K562 (cell line): ENCODE measurements around the gene YBX1. TPM values are rescaled to one million over a fixed set of nuclear protein-coding genes. Genes with fewer than 3 reads are reported as not detected.

Experiments used
- AFF1 ChIP-seq, 2 experiments: fragments of 450-650 bp; IDR thresholded peaks; 2 replicates each; pipeline ENCODE4 v1.6.1; 2018; ENCODE audit warnings: mild to moderate bottlenecking in 2 of 2, low read depth in 1 of 2; ENCODE audit not compliant: partially characterized antibody in 2 of 2
- CREB3L1 ChIP-seq: fragments of 450-650 bp; IDR thresholded peaks from 2 replicates; pipeline ENCODE4 v1.6.1; 2014; ENCODE audit warnings: low read depth, mild to moderate bottlenecking, moderate library complexity, borderline replicate concordance
- DMBX1 ChIP-seq: fragments of 250-450 bp; sonication (Bioruptor Pico); IDR thresholded peaks from 2 replicates; pipeline ENCODE4 v1.8.0; 2022; ENCODE audit warnings: inconsistent platforms, mild to moderate bottlenecking, moderate library complexity, borderline replicate concordance
- DNMT1 ChIP-seq: fragments of 450-650 bp; IDR thresholded peaks from 2 replicates; pipeline ENCODE4 v1.6.1; 2016; ENCODE audit warnings: antibody characterized with exemption, mild to moderate bottlenecking
- E2F4 ChIP-seq: sonication (generic); formaldehyde crosslinking; IDR thresholded peaks from 2 replicates; pipeline ENCODE4 v1.8.0; 2022; ENCODE audit warnings: mild to moderate bottlenecking, low read depth, missing genetic modification reagents
- ELF2 ChIP-seq: fragments of 250-450 bp; sonication (Bioruptor Pico); IDR thresholded peaks from 2 replicates; pipeline ENCODE4 v1.5.0; 2021; ENCODE audit warnings: mild to moderate bottlenecking
- ETS1 ChIP-seq: conservative IDR thresholded peaks from 2 replicates; pipeline ENCODE4 v1.6.1; 2011; ENCODE audit warnings: low read depth, mild to moderate bottlenecking, low read length; ENCODE audit not compliant: control insufficient read depth
- HMG20B ChIP-seq: fragments of 250-450 bp; sonication (Bioruptor Pico); IDR thresholded peaks from 2 replicates; pipeline ENCODE4 v1.5.0; 2021; ENCODE audit warnings: mild to moderate bottlenecking
- MAZ ChIP-seq, 2 experiments: fragments of 450-650 bp in 1 of 2; sonication (generic) in 1 of 2; formaldehyde crosslinking; IDR thresholded peaks in 1 of 2; conservative IDR thresholded peaks in 1 of 2; 2 replicates each; pipeline versions ENCODE4 v1.4.0 to v1.5.0; 2020; ENCODE audit warnings: mild to moderate bottlenecking in 1 of 2, missing genetic modification reagents in 1 of 2
- NFRKB ChIP-seq: fragments of 450-650 bp; IDR thresholded peaks from 2 replicates; pipeline ENCODE4 v1.6.1; 2016; ENCODE audit warnings: low read depth
- PHB ChIP-seq: fragments of 250-450 bp; sonication (Bioruptor Pico); IDR thresholded peaks from 2 replicates; pipeline ENCODE4 v1.5.0; 2021
- PHF20 ChIP-seq: fragments of 450-650 bp; IDR thresholded peaks from 2 replicates; pipeline ENCODE4 v1.6.1; 2018; ENCODE audit not compliant: partially characterized antibody
- RBFOX2 ChIP-seq: fragments of 200-400 bp; formaldehyde crosslinking; IDR thresholded peaks from 2 replicates; pipeline ENCODE4 v1.6.1; 2017; ENCODE audit warnings: low read depth, mild to moderate bottlenecking, low read length, moderate library complexity
- SAP30 ChIP-seq: fragments of 200-600 bp; sonication (generic); IDR thresholded peaks from 2 replicates; pipeline ENCODE4 v1.6.1; 2012; ENCODE audit warnings: borderline replicate concordance, low read depth, mild to moderate bottlenecking, moderate library complexity, low read length, control low read depth, inconsistent platforms; ENCODE audit not compliant: insufficient read depth, poor library complexity, severe bottlenecking
- STAT5A ChIP-seq: IDR thresholded peaks from 2 replicates; pipeline ENCODE4 v1.6.1; 2012; ENCODE audit warnings: low read length, inconsistent platforms, borderline replicate concordance
- U2AF1 ChIP-seq: fragments of 200-400 bp; formaldehyde crosslinking; optimal IDR thresholded peaks from 2 replicates; pipeline ENCODE3; 2017; ENCODE audit warnings: mild to moderate bottlenecking, low read depth, low read length, moderate library complexity
- ZNF449 ChIP-seq: fragments of 250-450 bp; sonication (Bioruptor Pico); IDR thresholded peaks from 2 replicates; pipeline ENCODE4 v1.8.0; 2022; ENCODE audit warnings: moderate library complexity, mild to moderate bottlenecking, inconsistent platforms
- polyA plus RNA-seq, 8 experiments: library from polyadenylated mRNA; depleted of rRNA in 4 of 8; stranded (reverse) in 5 of 8; unstranded in 3 of 8; fragments of >200 nt; fragmentation: Nextera tagmentation in 2 of 8; fragmentation: Illumina TruSeq in 1 of 8; extraction: Ambion mirVana in 2 of 8; extraction: Trizol in 1 of 8; gene quantifications; 2 replicates each; pipeline versions ENCODE4 v1.2.1 to v1.2.3, GENCODE V29; 2011 to 2014; ENCODE audit warnings: inconsistent platforms in 1 of 8, missing spikeins in 1 of 8
- total RNA-seq, 7 experiments: library from RNA; depleted of rRNA in 6 of 7; stranded (reverse); fragments of >200 nt in 6 of 7; fragmentation: Illumina TruSeq in 2 of 7; extraction: Trizol in 2 of 7; gene quantifications; 2 replicates each; pipeline versions ENCODE4 v1.2.1 to v1.2.3, GENCODE V29; 2011 to 2021; ENCODE audit warnings: low replicate concordance in 1 of 7

The YBX1 gene
- total and polyA plus RNA-seq, 9 of the 15 experiments (the other 6 are each of a cell fraction or from before 2014, with no cell fraction given) = 363 to 1,955 (median 1,216) TPM

- peak; percentile 46 for TF ChIP-seq PHF20
- TF ChIP-seq U2AF1 = no peak
- no peak; the same call in 1 of the 2 replicates for TF ChIP-seq STAT5A
- TF ChIP-seq E2F4 (CRISPR knock-in tag) = no peak
- peak; percentile 86 for TF ChIP-seq SAP30
- TF ChIP-seq MAZ (CRISPR knock-in tag; conservative IDR thresholded peaks at IDR 0.05 in 1 of 2, IDR thresholded peaks at IDR 0.05 in 1 of 2) = peak; percentile 63 to 91; a peak in 3 of 4 replicates
- peak; percentile 69 for TF ChIP-seq ELF2 (CRISPR knock-in tag)
- peak; percentile 70 for TF ChIP-seq ETS1
- peak; percentile 92 for TF ChIP-seq CREB3L1
- TF ChIP-seq RBFOX2 = peak; percentile 96
- no peak for TF ChIP-seq ZNF449 (CRISPR knock-in tag)
- TF ChIP-seq HMG20B (CRISPR knock-in tag) = no peak
- no peak for TF ChIP-seq PHB (CRISPR knock-in tag)
- peak; percentile 96 for TF ChIP-seq NFRKB
- TF ChIP-seq DMBX1 (CRISPR knock-in tag) = 0 out of 2 replicates have a peak, but pooled peaks have one; percentile 49
- TF ChIP-seq DNMT1 = no peak
- TF ChIP-seq AFF1 (IDR thresholded peaks at IDR 0.05; ENCODE audit: low read depth in 1 of 2, partially characterized antibody in 2 of 2) = peak in 1 of 2 experiments; percentile 33
These were observed at the start of gene YBX1 (continued) for GRCh38 chr1:42681741-42682483.
